Fibroblast of lung (primary cell): Measurements from ENCODE around the gene DTWD1.

Experiments used
- EZH2 ChIP-seq: IDR thresholded peaks from 2 replicates; pipeline ENCODE4 v1.5.1; 2012; ENCODE audit warnings: low read length, control low read depth, mild to moderate bottlenecking; ENCODE audit errors: missing control alignments
- TF ChIP-seq, protein P1 (sequence below), 2 donors: IDR thresholded peaks in 1 of 2; conservative IDR thresholded peaks in 1 of 2; 1 replicate in 1 of 2; 2 replicates in 1 of 2; pipeline ENCODE4 v1.5.1; 2011 to 2012; ENCODE audit warnings: low read length in 2 of 2, control low read depth in 1 of 2, inconsistent platforms in 1 of 2, low read depth in 1 of 2, mild to moderate bottlenecking in 1 of 2

- TF ChIP-seq, protein P1, sequence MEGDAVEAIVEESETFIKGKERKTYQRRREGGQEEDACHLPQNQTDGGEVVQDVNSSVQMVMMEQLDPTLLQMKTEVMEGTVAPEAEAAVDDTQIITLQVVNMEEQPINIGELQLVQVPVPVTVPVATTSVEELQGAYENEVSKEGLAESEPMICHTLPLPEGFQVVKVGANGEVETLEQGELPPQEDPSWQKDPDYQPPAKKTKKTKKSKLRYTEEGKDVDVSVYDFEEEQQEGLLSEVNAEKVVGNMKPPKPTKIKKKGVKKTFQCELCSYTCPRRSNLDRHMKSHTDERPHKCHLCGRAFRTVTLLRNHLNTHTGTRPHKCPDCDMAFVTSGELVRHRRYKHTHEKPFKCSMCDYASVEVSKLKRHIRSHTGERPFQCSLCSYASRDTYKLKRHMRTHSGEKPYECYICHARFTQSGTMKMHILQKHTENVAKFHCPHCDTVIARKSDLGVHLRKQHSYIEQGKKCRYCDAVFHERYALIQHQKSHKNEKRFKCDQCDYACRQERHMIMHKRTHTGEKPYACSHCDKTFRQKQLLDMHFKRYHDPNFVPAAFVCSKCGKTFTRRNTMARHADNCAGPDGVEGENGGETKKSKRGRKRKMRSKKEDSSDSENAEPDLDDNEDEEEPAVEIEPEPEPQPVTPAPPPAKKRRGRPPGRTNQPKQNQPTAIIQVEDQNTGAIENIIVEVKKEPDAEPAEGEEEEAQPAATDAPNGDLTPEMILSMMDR (conservative IDR thresholded peaks at IDR 0.05 in 1 of 2, IDR thresholded peaks at IDR 0.05 in 1 of 2; ENCODE audit: low read depth in 1 of 2, low read length in 2 of 2): no peak
- TF ChIP-seq EZH2: no peak
Observed at GRCh38 chr15:49692514-49693090, 71.8 kb downstream of the DTWD1 start.
